ENCODE data around the gene TSPAN3.

TSPAN3 gene

DNA sequence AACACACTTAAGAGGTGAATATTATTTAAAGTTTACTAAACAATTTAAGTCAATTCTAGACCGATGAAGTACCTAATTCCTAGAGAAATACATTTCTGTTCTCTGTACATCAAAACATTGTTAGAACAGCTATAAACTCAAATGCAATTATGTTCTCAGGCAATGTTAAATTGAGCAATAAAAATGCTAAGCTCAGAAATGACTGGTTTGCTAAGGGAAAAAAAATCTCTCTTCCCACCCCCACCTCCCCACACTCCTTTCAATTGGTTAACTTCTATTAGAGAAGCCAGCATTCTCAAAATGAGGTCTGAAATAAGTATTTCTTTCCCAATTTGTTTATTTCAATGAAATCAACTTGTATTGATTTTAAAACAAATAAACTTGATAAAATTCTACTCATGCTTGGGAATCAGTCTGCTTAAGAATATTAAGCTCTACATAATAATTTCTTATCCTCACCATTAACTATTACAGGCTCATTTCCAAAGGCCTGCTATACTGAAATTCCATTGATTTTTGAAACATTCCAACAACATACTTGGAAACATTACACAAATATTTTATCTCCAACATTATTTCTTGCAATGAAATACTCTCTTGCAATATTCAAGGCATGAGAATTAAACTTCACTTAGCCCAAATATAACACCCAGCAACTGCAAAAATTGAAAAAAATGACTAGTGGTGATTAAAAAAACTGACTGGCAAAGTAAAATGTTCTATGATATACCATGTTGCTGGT is 22.6 kb downstream of the TSPAN3 start:
- ATAC-seq = no peak
- H3K27me3 Mint-ChIP-seq = no peaks in the 10 kb centered on the region
- no peak overlapping the region for H3K27ac Mint-ChIP-seq
- H3K4me3 Mint-ChIP-seq = no peak overlapping the region
- no peaks in the 10 kb centered on the region for H3K9me3 Mint-ChIP-seq
- H3K36me3 Mint-ChIP-seq = peaks cover 57% of the 10 kb centered on the region
- peaks cover 28% of the 10 kb centered on the region for H3K4me1 Mint-ChIP-seq

DNA sequence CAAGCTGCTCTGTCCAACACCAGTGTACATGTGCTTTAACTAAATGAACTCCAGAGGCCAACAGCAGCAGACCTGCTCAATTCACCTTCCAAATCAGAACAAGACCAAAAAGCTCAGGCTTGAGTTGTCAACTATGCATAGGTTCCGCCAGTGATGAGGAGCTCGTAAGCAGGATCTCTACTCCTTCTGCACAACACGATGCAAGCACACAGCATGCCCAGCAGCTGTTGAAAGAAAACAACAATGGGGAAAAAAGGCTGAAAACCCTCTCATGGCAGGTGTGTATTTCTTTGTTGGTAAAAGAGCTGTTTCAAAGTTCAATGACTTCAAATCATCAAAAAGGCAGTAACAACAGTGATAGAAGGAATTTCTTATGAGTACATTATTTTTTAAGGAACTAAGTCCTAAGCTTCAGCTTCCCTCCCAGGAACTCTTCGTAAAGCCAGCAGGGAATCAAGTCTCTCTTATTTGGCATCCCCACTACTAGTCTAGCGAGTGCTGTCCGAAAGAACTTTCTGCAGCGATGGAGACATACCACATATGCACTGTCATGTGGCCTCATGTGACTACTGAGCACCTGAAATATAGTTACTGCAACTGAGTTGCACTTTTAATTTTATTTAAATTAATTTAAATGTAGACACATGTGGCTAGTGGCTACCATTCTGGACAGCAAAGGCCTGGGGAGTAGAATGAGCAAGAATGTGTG is 24.1 kb downstream of the TSPAN3 start:
- H3K36me3 Mint-ChIP-seq = peaks cover 70% of the 10 kb centered on the region
- H3K9me3 Mint-ChIP-seq = no peaks in the 10 kb centered on the region
- H3K27me3 Mint-ChIP-seq = no peaks in the 10 kb centered on the region
- peaks cover 39% of the 10 kb centered on the region for H3K4me1 Mint-ChIP-seq
- no peak overlapping the region for H3K27ac Mint-ChIP-seq
- ATAC-seq = no peak
- H3K4me3 Mint-ChIP-seq = no peak overlapping the region

DNA sequence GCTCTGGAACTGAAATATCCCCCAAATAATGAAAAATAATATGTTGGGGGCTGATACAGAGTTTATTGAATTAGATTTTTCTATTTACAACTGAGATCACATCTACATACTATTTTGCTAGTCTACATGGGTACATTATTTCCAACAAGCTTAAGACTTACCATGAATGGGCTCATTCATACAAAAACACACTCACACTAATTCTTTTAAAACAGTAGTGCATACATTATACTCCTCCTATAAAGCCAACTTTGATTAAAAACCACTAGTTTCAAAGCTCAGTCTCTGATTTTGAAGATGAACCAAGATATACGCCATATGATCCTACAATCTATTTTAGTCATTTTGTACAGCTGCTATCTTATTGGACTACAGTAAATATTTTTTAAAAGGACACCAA is 24.9 kb downstream of the TSPAN3 start:
- peaks cover 67% of the 10 kb centered on the region for H3K36me3 Mint-ChIP-seq
- peak overlapping the region; percentile 68 for H3K27ac Mint-ChIP-seq
- ATAC-seq = no peak
- H3K4me3 Mint-ChIP-seq = no peak overlapping the region
- no peaks in the 10 kb centered on the region for H3K9me3 Mint-ChIP-seq
- no peaks in the 10 kb centered on the region for H3K27me3 Mint-ChIP-seq
- peaks cover 48% of the 10 kb centered on the region for H3K4me1 Mint-ChIP-seq

DNA sequence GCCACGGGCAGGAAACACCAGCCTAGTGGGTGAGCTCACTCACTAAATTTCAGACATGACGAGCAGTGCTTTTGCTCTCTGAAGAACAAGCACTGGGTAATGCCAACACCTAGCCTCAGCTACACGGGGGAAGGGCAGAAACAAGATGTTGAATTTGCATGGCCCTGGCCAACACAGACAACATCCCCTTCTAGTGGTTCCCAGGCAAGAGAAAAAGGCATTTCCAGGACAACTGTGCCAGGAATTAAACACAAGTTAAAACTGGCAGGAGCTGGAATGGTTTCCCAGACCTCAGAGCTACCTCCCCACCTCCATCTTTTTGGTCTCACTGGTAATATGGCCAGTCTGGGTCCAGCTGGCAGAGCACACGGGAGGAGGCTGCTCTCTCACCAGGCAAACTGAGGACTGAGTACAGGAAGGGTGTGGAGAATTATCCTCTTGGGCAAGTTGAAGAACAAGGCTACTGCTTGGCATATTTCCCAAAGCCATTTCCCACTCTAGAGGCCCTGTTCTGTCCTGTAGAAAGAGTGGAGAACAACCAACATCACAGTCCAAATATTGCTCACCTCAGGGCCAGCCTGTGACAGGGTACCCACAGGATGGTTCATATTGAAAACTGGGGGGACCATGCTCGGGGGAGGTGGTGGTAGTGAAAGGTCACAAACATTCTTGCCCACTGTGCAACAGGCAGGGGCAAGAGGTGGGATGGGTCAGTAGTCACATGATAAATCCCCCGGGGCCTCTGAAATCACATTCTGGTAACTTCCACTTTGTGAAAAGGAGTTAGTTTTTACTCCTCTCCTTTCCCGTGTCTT is 26.5 kb downstream of the TSPAN3 start:
- Mint-ChIP-seq H3K9me3 (no peaks in the 10 kb centered on the region), H3K27ac (peak overlapping the region; percentile 68), H3K4me1 (peaks cover 55% of the 10 kb centered on the region), H3K4me3 (no peak overlapping the region), H3K36me3 (peaks cover 73% of the 10 kb centered on the region), H3K27me3 (no peaks in the 10 kb centered on the region)
- ATAC-seq = no peak

DNA sequence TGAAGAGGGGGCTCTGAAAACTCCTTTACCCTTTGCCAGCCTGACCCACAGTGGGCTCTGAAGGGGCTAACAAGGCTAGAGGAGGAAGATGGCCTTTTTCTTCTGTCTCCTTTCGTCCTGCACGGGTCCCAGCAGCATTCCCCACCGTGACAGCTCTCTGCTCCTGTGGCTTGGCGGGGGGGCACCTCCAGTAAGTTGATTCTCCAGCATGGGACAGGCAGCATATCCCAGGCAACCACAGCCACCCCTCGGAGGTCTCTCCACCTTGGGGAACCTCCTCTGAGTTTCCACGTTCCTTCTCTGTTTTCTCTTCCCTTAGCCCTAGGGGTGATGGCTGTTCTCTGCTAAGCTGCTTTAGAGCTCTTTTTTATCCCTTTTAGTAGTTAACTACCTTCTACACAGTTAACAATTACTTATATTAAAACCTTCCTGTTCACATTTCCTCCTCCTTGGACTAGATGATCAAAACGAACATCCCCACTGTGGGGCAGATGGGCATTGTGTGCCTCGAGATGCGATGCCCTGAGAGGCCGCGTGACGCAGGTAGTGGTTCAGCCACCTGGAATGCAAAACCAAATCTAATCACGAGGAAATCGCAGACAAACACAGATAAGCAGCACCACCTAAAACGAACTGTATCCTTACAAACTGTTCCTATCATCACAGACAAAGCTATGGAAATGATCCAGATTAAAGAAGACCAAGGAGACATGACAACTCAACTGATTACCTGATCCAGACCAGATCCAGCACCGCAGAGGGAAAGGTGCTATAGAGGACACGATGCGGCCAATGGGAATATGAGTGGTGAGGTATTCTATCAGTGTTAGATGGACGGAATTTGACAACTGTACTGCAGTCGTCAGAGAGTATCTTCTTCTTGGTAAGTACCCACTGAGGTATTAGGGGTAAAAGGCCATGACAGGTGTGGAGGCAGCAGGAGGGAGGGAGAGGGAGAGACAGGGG is 27.7 kb downstream of the TSPAN3 start:
- H3K4me1 Mint-ChIP-seq = peaks cover 55% of the 10 kb centered on the region
- no peaks in the 10 kb centered on the region for H3K27me3 Mint-ChIP-seq
- peak overlapping the region; percentile 68 for H3K27ac Mint-ChIP-seq
- peaks cover 64% of the 10 kb centered on the region for H3K36me3 Mint-ChIP-seq
- H3K9me3 Mint-ChIP-seq = no peaks in the 10 kb centered on the region
- no peak overlapping the region for H3K4me3 Mint-ChIP-seq
- no peak for ATAC-seq

DNA sequence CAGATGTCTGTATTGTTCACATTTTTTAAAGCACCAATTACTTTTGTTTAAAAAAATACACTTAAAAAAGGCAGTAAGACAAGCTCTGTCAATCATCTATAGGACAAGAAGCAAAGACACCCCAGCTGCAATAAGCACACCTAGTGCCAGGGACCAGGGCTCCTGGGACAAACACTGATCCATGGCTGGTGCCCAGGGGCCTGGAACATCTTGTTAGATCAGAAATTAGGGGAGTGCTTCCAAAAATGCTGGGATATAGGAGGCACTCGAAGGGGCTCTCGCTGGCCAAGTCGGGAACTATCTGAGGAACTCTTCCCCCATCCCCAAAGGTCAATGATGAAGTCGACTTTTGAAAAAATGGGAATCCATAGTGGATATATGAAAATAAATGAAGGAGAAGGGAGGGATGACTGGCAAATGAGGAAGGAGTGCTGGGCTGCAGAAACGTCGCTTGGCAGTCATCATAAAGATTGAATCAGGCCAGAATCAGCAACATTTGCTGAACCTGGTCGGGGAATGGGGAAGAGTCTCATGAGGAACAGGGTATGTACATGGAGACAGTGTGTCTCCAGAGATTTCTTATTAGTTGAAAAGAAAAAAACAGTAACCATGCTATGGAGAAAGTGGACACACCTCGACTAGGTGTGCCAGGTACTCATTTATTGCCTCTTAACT is 28.5 kb downstream of the TSPAN3 start:
- Mint-ChIP-seq H3K4me1 (peaks cover 61% of the 10 kb centered on the region), H3K9me3 (no peaks in the 10 kb centered on the region), H3K36me3 (peaks cover 70% of the 10 kb centered on the region), H3K27me3 (no peaks in the 10 kb centered on the region), H3K4me3 (no peak overlapping the region), H3K27ac (peak overlapping the region; percentile 68)
- no peak for ATAC-seq

DNA sequence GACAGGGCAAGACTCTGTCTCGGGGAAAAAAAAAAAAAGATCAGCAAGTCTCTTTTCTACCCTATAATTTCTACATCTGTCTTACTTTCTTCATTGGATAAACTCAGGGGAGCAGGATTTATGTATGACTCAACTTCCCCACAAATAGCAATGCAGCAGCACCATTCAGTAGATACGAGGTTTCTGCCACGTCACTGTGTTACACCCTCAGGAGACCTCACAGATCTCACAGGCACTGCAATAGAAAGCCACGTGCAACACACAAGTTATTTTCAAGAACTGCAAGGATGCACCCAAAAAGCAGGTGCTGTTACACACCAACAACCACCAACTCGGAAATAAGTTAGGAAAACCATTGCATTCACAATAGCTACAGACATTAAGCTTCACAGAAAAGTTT is 30.2 kb downstream of the TSPAN3 start:
- H3K4me1 Mint-ChIP-seq = peaks cover 62% of the 10 kb centered on the region
- H3K27ac Mint-ChIP-seq = peak overlapping the region; percentile 60
- peak; percentile 62 for ATAC-seq
- peaks cover 69% of the 10 kb centered on the region for H3K36me3 Mint-ChIP-seq
- no peaks in the 10 kb centered on the region for H3K9me3 Mint-ChIP-seq
- no peaks in the 10 kb centered on the region for H3K27me3 Mint-ChIP-seq
- no peak overlapping the region for H3K4me3 Mint-ChIP-seq

DNA sequence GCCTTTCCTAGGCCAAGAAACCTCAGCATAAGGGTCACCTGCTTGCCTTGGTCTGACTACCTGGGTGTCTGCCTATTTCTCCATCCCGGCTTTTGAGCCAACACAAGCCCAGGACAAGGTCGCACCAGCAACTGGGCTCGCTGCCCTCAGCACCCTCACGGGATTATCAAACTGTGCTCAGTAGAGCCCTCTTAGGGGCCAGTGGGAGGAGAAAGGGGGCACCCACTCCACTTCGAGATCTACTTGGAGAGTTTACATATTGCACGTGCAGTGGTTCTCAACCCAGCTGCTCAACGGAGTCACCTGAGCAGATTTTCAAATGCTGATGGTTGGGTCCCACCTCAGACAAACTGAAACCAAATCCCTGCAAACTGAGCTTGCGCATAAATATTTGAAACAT is 31.1 kb downstream of the TSPAN3 start:
- ATAC-seq = no peak
- Mint-ChIP-seq H3K27ac (no peak overlapping the region), H3K36me3 (peaks cover 60% of the 10 kb centered on the region), H3K27me3 (no peaks in the 10 kb centered on the region), H3K4me3 (no peak overlapping the region), H3K9me3 (no peaks in the 10 kb centered on the region), H3K4me1 (peaks cover 55% of the 10 kb centered on the region)

DNA sequence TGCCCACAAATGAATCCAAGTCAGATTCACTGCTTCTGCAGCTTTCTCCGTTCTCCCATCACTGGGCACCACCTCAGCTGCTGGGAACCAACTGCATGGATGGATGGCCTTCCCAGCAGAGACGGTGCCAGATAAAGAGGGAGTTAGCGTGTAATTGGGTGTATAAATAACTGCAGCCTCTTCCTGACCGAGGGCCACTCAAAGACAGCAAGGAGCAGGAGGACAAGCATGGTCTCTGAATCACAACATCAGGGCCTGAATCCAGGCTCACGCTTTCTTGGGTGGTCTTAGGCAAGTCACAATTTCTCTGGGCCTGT is 31.7 kb downstream of the TSPAN3 start:
- H3K27me3 Mint-ChIP-seq = no peaks in the 10 kb centered on the region
- H3K4me3 Mint-ChIP-seq = no peak overlapping the region
- peaks cover 55% of the 10 kb centered on the region for H3K4me1 Mint-ChIP-seq
- no peaks in the 10 kb centered on the region for H3K9me3 Mint-ChIP-seq
- H3K36me3 Mint-ChIP-seq = peaks cover 55% of the 10 kb centered on the region
- no peak for ATAC-seq
- no peak overlapping the region for H3K27ac Mint-ChIP-seq

DNA sequence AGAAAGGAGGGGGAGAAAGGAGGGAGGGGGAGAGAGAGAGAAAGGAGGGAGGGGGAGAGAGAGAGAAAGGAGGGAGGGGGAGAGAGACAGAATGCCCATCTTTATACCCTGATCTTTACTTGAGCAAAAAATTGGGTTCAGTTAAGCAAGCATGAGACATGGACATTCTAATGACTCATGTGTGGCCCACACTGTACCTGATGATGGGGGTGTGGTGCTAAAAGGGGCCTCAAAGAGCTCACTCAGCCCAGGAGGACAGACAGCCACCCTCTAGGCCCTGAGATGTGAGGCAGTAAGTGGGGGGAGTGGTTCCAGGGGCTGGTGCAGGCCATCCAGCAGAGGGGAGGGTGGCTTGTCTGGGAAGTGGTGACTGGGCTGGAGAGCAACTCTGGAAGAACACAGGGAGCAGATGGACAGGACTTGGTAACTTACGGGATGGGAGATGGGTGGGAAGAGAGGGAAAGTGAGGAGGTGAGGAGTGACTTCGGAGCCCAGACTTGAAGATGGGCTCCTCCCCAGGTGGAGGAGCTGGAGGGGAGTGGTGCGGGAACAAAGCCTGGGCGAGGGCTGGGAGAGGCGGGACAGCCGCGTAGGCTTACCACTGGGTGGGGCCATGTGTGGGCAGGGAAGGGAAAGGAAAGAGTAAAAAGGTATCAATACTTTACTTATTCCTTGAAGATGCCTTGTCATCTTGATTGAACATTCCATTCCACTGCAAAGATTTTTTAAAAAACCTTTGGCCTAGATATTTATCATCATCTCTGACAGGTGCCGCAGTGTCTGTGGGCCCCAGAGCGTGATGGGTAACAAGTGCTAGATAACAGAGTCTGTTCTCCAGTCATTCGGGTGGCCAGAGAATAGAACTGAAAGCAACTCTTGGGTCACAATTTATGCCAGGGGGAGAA is 32.3 kb downstream of the TSPAN3 start:
- H3K36me3 Mint-ChIP-seq = peaks cover 51% of the 10 kb centered on the region
- no peaks in the 10 kb centered on the region for H3K9me3 Mint-ChIP-seq
- peak overlapping the region; percentile 65 for H3K27ac Mint-ChIP-seq
- ATAC-seq = no peak
- H3K27me3 Mint-ChIP-seq = no peaks in the 10 kb centered on the region
- peaks cover 49% of the 10 kb centered on the region for H3K4me1 Mint-ChIP-seq
- H3K4me3 Mint-ChIP-seq = no peak overlapping the region

DNA sequence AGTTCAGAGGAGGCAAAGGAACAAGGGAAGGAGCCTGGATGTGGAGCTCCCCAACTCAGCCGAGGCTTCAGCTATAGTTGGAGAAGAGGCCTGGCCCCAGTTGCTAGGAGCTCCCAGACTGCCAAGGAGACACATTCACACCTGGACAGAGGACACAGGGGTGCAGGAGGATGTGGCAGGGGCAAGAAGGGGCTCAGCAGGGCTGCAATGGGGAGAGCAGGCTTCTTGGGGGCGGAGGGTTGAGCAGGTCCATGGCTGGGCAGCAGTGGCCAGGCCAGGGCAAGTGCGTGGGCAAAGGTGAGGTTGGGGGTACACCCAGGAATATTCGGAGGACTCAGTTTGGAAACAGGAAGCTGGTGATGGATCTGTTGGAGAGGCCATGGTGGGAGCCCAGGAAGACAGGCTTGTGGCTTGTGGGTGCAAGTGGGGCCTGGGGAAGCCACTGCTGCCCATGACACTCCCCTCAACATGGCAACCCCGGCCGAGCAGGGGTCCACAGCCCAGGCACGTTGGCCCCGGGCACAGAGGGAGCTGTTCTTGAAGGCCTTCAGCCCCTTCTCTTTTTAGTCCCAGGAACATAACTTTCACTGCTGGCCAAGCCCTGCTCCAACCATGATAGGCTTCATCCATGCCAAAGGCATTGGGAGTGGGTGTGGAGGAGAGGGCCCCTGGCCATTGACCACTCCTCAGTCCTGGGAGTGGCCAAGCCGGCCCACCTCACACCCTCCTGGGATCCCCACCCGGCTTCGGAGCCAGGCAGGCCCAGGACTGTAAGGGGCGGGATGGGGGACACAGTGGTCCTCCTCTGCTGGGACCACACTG is 33.3 kb downstream of the TSPAN3 start:
- no peaks in the 10 kb centered on the region for H3K27me3 Mint-ChIP-seq
- H3K4me1 Mint-ChIP-seq = peaks cover 41% of the 10 kb centered on the region
- peak overlapping the region; percentile 65 for H3K27ac Mint-ChIP-seq
- no peaks in the 10 kb centered on the region for H3K9me3 Mint-ChIP-seq
- H3K36me3 Mint-ChIP-seq = peaks cover 41% of the 10 kb centered on the region
- H3K4me3 Mint-ChIP-seq = peak overlapping the region; percentile 14
- ATAC-seq = no peak

DNA sequence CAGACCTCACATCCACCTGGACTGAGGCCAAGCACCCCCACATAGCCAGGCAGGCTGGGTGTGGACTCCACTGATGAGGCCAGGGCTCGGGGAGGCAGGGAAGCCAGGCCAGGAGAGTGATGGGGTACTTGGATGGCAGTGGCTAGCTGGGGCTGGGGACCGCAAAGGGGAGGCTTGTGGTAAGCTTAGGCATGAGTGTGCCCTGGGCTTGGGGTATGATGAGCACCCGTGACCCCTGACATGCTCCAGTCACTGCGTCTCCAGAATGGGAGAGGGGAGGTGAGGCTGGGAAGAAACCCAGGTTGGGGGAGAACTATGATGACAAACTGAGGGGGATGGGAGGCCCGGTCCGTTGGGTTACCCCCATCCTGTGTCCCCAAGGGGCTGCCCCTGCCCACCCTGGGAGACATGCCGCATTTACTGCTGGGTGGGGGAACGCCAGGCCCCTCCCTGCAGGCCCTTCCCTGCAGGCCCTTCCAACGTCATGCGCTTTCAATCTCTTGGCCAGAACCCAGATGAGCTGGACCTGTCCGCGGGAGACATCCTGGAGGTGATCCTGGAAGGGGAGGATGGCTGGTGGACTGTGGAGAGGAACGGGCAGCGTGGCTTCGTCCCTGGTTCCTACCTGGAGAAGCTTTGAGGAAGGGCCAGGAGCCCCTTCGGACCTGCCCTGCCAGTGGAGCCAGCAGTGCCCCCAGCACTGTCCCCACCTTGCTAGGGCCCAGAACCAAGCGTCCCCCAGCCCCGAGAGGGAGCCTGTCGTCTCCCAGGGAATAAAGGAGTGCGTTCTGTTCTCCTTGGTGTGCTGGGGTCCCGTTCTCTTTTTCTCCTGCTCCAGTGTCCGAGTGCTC is 34.1 kb downstream of the TSPAN3 start:
- H3K27ac Mint-ChIP-seq = peak overlapping the region; percentile 65
- H3K4me1 Mint-ChIP-seq = peaks cover 37% of the 10 kb centered on the region
- H3K36me3 Mint-ChIP-seq = peaks cover 33% of the 10 kb centered on the region
- H3K27me3 Mint-ChIP-seq = no peaks in the 10 kb centered on the region
- ATAC-seq = no peak
- peak overlapping the region; percentile 14 for H3K4me3 Mint-ChIP-seq
- no peaks in the 10 kb centered on the region for H3K9me3 Mint-ChIP-seq
